MCF 10A (cell line): ENCODE data around the gene CCDC6. TPM values are rescaled to one million over a fixed set of nuclear protein-coding genes. Genes with fewer than 3 reads are reported as not detected.
"Not testable (repeated sequence)": the region's sequence is repeated elsewhere in the genome, so short reads cannot be mapped to it uniquely, and the experiment has no call there.

Experiments used
- BruUV-seq: library from RNA; stranded (reverse); fragments of 400-500 nt; replicated peaks from 2 replicates; lab custom pipeline; 2021; lab: Mats Ljungman, UMichigan
- CTCF ChIA-PET: fragments of 300-600 bp; sonication (Branson Sonifier 250); formaldehyde crosslinking; extraction: SDS; loops from one replicate; lab custom pipeline; 2021; ENCODE audit warnings: antibody characterized with exemption, inconsistent platforms; lab: Yijun Ruan, JAX
- POLR2A ChIA-PET: fragments of 300-600, 350-650 bp; sonication (Branson Sonifier 250); formaldehyde crosslinking; extraction: SDS; loops from one replicate; lab custom pipeline; 2020; ENCODE audit warnings: antibody characterized with exemption, inconsistent platforms; lab: Yijun Ruan, JAX
- DNase-seq: peaks from one replicate; pipeline ENCODE4 v3.0.0-alpha.2; 2018; ENCODE audit not compliant: unreplicated experiment
- H3K27ac Mint-ChIP-seq: one replicate; pipeline ENCODE4 v1.8.0; 2022; ENCODE audit warnings: mild to moderate bottlenecking, low read depth, mixed read lengths; ENCODE audit not compliant: unreplicated experiment
- H3K27me3 Mint-ChIP-seq: one replicate; pipeline ENCODE4 v1.8.0; 2022; ENCODE audit warnings: mixed read lengths; ENCODE audit not compliant: insufficient read depth, unreplicated experiment
- H3K36me3 Mint-ChIP-seq: one replicate; pipeline ENCODE4 v1.8.0; 2022; ENCODE audit warnings: mild to moderate bottlenecking, moderate library complexity, mixed read lengths; ENCODE audit not compliant: insufficient read depth, unreplicated experiment
- H3K4me1 Mint-ChIP-seq: one replicate; pipeline ENCODE4 v1.8.0; 2022; ENCODE audit warnings: mixed read lengths; ENCODE audit not compliant: insufficient read depth, unreplicated experiment
- H3K4me3 Mint-ChIP-seq: one replicate; pipeline ENCODE4 v1.8.0; 2022; ENCODE audit warnings: mild to moderate bottlenecking, moderate library complexity, mixed read lengths; ENCODE audit not compliant: unreplicated experiment
- H3K9me3 Mint-ChIP-seq: one replicate; pipeline ENCODE4 v1.8.0; 2022; ENCODE audit warnings: mixed read lengths; ENCODE audit not compliant: unreplicated experiment
- CTCF ChIP-seq: fragments of 200-600 bp; IDR thresholded peaks from one replicate; pipeline ENCODE4 v1.8.0; 2022; ENCODE audit warnings: antibody characterized with exemption, mild to moderate bottlenecking; ENCODE audit not compliant: unreplicated experiment
- intact Hi-C: fragments of 100-400 bp; cut with micrococcal nuclease; formaldehyde crosslinking; loops from 2 replicates; pipeline ENCODE4 v1.14.1; 2022
- total RNA-seq: library from RNA; stranded (reverse); gene quantifications from 2 replicates; pipeline ENCODE4 v1.2.3, GENCODE V29; 2022

The CCDC6 gene
- total RNA-seq, 1 experiment from 2014 or later = 66.4 TPM

GRCh38 chr10:59942556-59942955, 36.2 kb upstream of the CCDC6 start:
- Mint-ChIP-seq H3K27me3 (peaks cover 11% of the 10 kb centered on the region), H3K4me1 (peaks cover 8% of the 10 kb centered on the region), H3K4me3 (no peak overlapping the region), H3K9me3 (no peaks in the 10 kb centered on the region), H3K36me3 (no peaks in the 10 kb centered on the region), H3K27ac (no peak overlapping the region)
- DNase-seq = no peak
- ChIA-PET POLR2A (interaction anchor here (1.0 kb wide), 1 partner anchor 39 kb away, joined by 3 read pairs; no protein-coding TSS in a partner anchor), CTCF (interaction anchor here (0.9 to 1.1 kb wide), 2 partner anchors 34 to 106 kb away, joined by 3 to 4 read pairs; no protein-coding TSS in a partner anchor)
- intact Hi-C loops = no loop called here
- TF ChIP-seq CTCF = no peak
- no TSS peak for BruUV-seq

GRCh38 chr10:59937720-59938119, 31.4 kb upstream of the CCDC6 start:
- POLR2A ChIA-PET = interaction anchor here (1.0 kb wide), 1 partner anchor 9 kb away, joined by 3 read pairs; no protein-coding TSS in a partner anchor
- no peaks in the 10 kb centered on the region for H3K36me3 Mint-ChIP-seq
- no peak for TF ChIP-seq CTCF
- BruUV-seq = no TSS peak
- H3K4me3 Mint-ChIP-seq = no peak overlapping the region
- intact Hi-C loops = no loop called here
- no peak overlapping the region for H3K27ac Mint-ChIP-seq
- no peaks in the 10 kb centered on the region for H3K9me3 Mint-ChIP-seq
- no peaks in the 10 kb centered on the region for H3K27me3 Mint-ChIP-seq
- no peak for DNase-seq
- H3K4me1 Mint-ChIP-seq = no peaks in the 10 kb centered on the region
- CTCF ChIA-PET = interaction anchor here (0.6 to 0.7 kb wide), 3 partner anchors 14 to 267 kb away, joined by 3 to 4 read pairs (median 4); no protein-coding TSS in a partner anchor

- Mint-ChIP-seq H3K4me1 (no peaks in the 10 kb centered on the region), H3K9me3 (no peaks in the 10 kb centered on the region), H3K4me3 (no peak overlapping the region), H3K27me3 (no peaks in the 10 kb centered on the region), H3K27ac (no peak overlapping the region), H3K36me3 (no peaks in the 10 kb centered on the region)
- ChIA-PET CTCF (no interaction called here), POLR2A (no interaction called here)
- no TSS peak for BruUV-seq
- no peak for DNase-seq
- intact Hi-C loops = no loop called here
- TF ChIP-seq CTCF = no peak
Observed at GRCh38 chr10:59934701-59935100, 28.3 kb upstream of the CCDC6 start.

- H3K4me1 Mint-ChIP-seq, H3K27ac Mint-ChIP-seq, DNase-seq, H3K9me3 Mint-ChIP-seq, H3K4me3 Mint-ChIP-seq, BruUV-seq, intact Hi-C loops, H3K27me3 Mint-ChIP-seq, H3K36me3 Mint-ChIP-seq: not testable (repeated sequence)
- POLR2A ChIA-PET = interaction anchor here (0.7 kb wide), 1 partner anchor 17 kb away, joined by 3 read pairs; no protein-coding TSS in a partner anchor
- CTCF ChIA-PET = interaction anchor here (0.8 kb wide), 1 partner anchor 24 kb away, joined by 3 read pairs; the partner anchor contains the start of gene CCDC6
Observed at GRCh38 chr10:59930788-59931521, 24.6 kb upstream of the CCDC6 start.
